GM15510 (cell line): Measurements from ENCODE around the gene MBD6.

Experiments used
- POLR2A ChIP-seq: IDR thresholded peaks from 3 replicates; pipeline ENCODE4 v1.6.1; 2011; ENCODE audit warnings: borderline replicate concordance; ENCODE audit not compliant: insufficient read length; ENCODE audit errors: extremely low read depth

MBD6 gene

DNA sequence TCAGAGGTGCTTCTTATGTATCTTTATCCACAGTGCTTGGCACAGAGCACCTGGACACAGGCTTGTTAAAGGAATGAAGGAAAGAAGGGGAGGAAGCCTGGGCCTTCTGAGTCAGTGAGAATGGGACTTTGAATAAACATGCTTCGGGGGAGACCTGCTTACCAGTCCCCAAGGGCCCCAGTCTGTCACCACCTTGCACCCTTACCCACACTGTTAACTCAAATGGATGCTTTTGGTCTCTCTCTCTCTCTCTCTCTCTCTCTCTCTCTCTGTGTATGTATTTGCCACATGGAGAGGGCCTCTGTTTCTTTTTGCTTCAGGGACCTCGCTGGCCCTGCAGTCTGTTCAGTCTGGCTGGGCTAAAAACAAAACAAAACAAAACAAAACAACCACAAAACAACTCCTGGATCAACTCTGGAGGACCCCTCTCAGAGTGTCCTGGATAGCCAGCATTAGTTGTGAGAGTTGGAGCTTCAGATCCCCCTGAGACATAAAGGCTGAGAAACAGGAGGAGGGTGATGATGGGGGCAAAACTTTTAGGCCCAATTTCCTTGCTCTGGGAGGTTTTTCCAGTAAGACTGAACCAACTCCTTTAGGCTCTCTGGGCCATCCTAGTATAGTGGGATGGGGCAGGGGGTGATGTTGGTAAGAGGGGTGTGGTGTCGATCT lies 29.1 kb downstream of the MBD6 start:
- no peak for TF ChIP-seq POLR2A

DNA sequence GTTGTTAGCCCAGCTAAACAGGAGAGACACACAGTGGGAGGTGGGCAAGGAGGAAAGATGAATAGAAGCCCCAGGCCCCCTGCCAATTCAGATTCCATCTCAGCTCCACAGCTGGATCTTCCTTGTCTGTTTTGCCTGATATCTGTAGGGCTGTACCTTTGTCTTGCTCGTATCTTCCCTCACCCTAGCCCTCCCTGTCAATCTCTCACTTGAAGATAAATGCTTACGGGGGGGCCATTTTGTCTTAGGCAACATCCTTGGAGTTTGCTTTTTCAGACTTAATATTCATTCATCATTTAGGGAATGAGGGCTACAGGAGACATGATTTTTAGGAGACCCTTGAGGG lies 29.7 kb downstream of the MBD6 start:
- no peak for TF ChIP-seq POLR2A

GRCh38 chr12:57552835-57553313 lies 30.2 kb downstream of the MBD6 start:
- no peak for TF ChIP-seq POLR2A

GRCh38 chr12:57553343-57554202 lies 30.9 kb downstream of the MBD6 start:
- no peak for TF ChIP-seq POLR2A

DNA sequence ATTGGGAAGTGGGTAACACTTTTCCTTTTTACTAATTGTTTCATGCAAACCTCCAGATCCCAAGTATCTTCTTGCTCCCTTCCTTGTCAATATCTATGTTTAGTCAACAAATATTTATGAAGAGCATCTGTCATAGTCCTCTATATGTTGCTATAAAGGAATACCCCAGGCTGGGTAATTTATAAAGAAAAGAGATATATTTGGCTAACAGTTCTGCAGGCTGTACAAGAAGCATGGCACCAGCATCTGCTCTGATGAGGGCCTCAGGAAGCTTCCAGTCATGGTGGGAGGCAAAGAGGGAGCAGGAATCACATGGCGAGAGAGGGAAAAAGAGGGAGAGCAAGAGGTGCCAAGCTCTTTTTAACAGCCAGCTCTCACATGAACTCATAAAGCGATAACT lies 31.8 kb downstream of the MBD6 start:
- TF ChIP-seq POLR2A: no peak

DNA sequence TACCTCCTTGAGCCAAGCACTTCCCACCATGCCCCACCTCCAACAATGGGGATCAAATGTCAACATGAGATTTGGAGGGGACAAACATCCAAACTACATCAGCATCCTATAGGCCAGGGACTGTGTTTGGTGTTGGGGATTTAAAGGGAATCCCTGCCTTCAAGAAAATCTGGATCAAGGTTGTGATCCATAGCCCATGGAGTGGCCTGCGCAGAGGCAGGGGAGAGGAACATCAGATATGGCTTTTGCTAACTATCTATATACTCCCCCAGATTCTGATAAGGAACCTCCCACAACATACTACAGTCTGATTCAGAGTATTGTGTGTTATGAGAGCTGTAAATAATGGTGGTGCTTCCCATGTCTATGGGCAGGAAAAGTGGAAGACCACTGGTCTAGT lies 32.3 kb downstream of the MBD6 start:
- no peak for TF ChIP-seq POLR2A

DNA sequence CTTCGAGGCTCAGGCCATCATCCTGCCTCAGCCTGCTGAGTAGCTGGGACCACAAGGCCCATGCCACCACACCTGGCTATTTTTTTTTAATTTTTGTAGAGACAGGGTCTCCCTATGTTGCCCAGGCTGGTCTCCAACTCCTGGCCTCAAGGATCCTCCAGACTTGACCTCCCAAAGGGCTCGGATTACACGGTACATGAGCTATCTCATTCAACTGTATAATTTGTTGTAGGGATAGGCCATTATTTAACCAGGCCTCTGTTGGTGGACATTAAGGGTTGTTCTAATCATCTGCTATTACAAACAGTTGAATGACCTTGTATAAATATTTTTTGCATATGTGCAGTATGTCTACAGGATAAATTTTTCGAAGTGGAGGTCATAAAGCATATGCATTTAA lies 36.2 kb downstream of the MBD6 start:
- TF ChIP-seq POLR2A: no peak

DNA sequence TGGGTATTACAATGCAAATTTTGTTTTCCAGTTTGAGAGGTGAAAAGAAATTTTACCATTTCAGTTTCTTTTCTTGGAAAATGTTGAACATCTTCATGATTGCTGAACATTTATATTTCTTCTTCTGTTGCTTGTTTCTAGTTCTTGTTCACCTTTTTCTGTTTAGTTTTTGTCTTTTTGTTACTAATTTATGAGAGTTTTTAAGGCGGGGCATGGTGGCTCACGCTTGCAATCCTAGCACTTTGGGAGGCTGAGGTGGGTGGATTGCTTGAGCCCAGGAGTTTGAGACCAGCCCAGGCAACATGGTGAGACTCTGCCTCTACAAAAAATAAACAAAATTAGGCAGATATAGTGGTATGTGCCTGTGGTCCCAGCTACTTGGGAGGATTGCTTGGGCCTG lies 37.9 kb downstream of the MBD6 start:
- TF ChIP-seq POLR2A: no peak

- no peak for TF ChIP-seq POLR2A
These were observed 40.7 kb downstream of the MBD6 start for GRCh38 chr12:57563358-57563757.

DNA sequence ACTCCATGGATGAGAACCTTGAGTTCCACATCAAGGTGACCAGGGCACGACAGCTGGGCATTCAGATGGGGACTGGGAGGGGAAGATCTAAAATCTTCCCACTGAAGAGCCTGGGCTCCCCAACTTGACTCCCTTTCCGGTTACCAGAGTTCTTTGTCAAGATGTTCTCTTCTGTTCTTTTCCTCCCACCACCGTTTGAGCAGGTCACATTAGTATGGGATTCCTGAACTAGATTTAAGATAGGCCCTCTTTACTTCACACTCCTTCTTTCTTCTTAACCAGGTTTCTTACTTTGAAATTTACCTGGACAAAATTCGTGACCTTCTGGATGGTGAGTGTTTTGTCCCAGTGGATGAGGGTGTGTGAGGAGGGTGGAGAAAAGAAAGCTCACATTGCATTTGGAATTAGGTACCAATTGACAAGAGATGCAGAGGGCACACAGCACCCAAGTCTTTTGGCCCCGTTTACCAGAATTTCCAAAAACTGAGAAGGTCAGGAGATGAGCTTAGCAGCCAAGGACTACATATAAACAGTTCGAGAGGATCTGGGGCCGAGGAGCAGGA lies 41.6 kb downstream of the MBD6 start:
- no peak for TF ChIP-seq POLR2A

DNA sequence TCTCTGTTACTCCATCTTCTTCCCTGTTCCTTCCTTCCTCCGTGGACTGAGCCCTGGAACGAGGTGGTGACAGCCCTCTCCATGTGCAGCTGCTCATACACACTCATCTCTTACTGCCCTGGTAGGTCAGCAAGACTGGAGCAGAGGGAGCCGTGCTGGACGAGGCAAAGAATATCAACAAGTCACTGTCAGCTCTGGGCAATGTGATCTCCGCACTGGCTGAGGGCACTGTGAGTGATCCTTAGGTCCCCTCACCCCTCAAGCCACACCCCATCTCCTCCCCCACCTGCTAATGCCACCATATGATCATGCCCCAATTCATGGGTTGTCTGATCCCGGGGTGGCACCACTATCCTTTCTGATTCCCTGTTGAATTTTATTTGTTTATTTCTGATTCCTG lies 46.2 kb downstream of the MBD6 start:
- no peak for TF ChIP-seq POLR2A

DNA sequence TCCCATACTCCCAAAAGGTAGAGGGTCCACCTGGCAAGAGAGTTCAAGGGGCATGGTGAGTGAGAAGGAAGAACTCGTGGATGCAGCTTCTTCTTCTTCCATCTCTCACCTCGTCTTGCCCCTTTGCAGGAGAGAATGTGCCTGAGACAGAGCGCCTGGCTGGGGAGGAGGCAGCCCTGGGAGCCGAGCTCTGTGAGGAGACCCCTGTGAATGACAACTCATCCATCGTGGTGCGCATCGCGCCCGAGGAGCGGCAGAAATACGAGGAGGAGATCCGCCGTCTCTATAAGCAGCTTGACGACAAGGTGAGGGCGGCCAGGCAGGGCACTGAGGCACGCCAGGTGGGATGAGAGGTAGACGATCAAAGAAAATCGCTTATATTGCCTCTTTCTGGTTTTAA lies 47.2 kb downstream of the MBD6 start:
- no peak for TF ChIP-seq POLR2A

DNA sequence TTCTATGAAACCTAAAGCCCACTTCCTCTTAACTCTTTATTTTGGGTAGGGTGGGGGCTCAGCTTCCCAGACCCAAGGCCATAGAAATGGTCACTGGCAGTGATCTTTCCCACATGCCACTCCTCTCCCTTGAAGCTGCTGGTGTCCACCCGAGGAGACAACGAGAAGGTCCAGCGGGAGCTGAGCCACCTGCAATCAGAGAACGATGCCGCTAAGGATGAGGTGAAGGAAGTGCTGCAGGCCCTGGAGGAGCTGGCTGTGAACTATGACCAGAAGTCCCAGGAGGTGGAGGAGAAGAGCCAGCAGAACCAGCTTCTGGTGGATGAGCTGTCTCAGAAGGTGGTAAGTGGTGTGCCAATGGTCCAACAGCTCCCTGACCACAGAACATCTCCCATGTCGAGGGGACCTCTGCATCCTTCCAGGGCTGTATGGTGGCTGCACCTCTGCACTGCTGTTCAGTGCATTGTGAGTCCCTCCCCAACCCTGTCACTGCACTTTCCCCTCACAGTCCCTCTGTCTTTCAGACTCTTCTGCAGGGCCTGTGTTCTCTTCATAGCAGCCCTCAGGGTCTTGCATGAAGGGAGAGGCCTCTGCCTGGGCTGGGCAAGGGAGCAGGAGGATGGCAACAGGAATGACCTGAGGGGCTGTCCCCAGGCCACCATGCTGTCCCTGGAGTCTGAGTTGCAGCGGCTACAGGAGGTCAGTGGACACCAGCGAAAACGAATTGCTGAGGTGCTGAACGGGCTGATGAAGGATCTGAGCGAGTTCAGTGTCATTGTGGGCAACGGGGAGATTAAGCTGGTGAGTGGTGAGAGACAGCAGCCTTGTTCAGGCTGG lies 49.5 kb downstream of the MBD6 start:
- TF ChIP-seq POLR2A: no peak

DNA sequence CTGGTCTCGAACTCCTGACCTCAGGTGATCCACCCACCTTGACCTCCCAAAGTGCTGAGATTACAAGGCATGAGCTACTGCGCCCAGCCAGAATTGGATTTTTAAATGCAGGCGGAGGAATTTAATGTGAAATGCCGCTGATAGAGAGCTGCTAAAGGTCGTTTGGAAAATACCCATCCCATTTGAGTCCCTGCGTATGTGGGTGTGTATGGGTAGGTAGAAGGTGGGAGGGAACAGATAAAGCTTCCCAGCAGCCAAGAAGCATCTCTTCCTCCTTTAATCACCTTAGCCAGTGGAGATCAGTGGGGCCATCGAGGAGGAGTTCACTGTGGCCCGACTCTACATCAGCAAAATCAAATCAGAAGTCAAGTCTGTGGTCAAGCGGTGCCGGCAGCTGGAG lies 52.2 kb downstream of the MBD6 start:
- no peak for TF ChIP-seq POLR2A
